ENCODE results near the gene AXIN1. TPM values are rescaled to one million over a fixed set of nuclear protein-coding genes. Genes with fewer than 3 reads are reported as not detected.

AXIN1 gene
- total RNA-seq, 1 donor from 2014 or later = 49.0 TPM

Other genes with a start within 250 kb of the AXIN1 start
- 6.8 TPM in 2 replicates for gene NPRL3, start 214.1 kb downstream of the AXIN1 start, total RNA-seq
- not detected in 2 replicates for gene HBZ, start 200.1 kb downstream of the AXIN1 start, total RNA-seq
- gene HBM, start 186.7 kb downstream of the AXIN1 start, total RNA-seq = not detected in 2 replicates
- not detected in 2 replicates for gene HBA2, start 179.8 kb downstream of the AXIN1 start, total RNA-seq
- gene HBA1, start 176.0 kb downstream of the AXIN1 start, total RNA-seq = not detected in 2 replicates
- gene HBQ1, start 172.3 kb downstream of the AXIN1 start, total RNA-seq = not detected in 2 replicates
- 28.5 and 29.5 TPM in 2 replicates for gene LUC7L, start 123.3 kb downstream of the AXIN1 start, total RNA-seq
- 11.3 and 39.3 TPM in 2 replicates for gene FAM234A, start 117.9 kb downstream of the AXIN1 start, total RNA-seq
- gene RGS11, start 76.8 kb downstream of the AXIN1 start, total RNA-seq = 0.26 TPM in 1 of 2 replicates, not detected in the other
- gene ARHGDIG, start 72.1 kb downstream of the AXIN1 start, total RNA-seq = 0.51 TPM in 1 of 2 replicates, not detected in the other
- under 0.01 TPM in 1 of 2 replicates, not detected in the other for gene PDIA2, start 69.6 kb downstream of the AXIN1 start, total RNA-seq
- gene MRPL28, start 17.8 kb upstream of the AXIN1 start, total RNA-seq = 104 and 113 TPM in 2 replicates
- 44.2 and 46.3 TPM in 2 replicates for gene PGAP6, start 29.3 kb upstream of the AXIN1 start, total RNA-seq
- gene NME4, start 44.5 kb upstream of the AXIN1 start, total RNA-seq = 35.3 and 64.0 TPM in 2 replicates
- gene DECR2, start 49.2 kb upstream of the AXIN1 start, total RNA-seq = 3.7 and 7.6 TPM in 2 replicates
- 9.6 and 10.5 TPM in 2 replicates for gene RAB11FIP3, start 72.9 kb upstream of the AXIN1 start, total RNA-seq
- gene CAPN15, start 175.0 kb upstream of the AXIN1 start, total RNA-seq = 27.1 and 31.9 TPM in 2 replicates
- gene PRR35, start 207.7 kb upstream of the AXIN1 start, total RNA-seq = not detected in 2 replicates
- under 0.01 TPM in 2 replicates for gene NHLRC4, start 214.3 kb upstream of the AXIN1 start, total RNA-seq
- gene PIGQ, start 217.2 kb upstream of the AXIN1 start, total RNA-seq = 17.2 and 17.9 TPM in 2 replicates
- gene RAB40C, start 237.3 kb upstream of the AXIN1 start, total RNA-seq = 10.8 and 16.8 TPM in 2 replicates